ENCODE data around the gene NFATC1. TPM values are rescaled to one million over a fixed set of nuclear protein-coding genes. Genes with fewer than 3 reads are reported as not detected.

NFATC1 gene
- polyA plus RNA-seq, 2 of the 4 experiments (the other 2 are of a cell fraction) = 0.52 to 1.7 TPM

DNA sequence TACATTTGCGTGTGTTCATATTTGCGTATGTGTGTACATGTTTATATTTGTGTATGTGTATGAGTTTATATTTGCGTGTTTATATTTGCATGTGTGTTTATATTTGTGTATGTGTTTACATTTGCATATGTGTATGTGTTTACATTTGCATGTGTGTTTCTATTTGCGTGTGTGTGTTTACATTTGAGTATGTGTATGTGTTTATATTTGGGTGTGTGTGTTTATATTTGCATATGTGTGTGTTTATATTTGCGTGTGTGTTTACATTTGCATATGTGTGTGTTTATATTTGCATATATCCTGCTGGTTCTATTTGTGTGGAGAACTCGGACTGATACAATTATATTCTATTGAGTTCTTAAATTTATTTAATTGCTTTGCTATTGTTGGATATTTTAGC is 168.7 kb downstream of the NFATC1 start:
- no peak overlapping the region for H3K4me2 ChIP-seq
- DNase-seq (ENCODE audit: low read depth in 1 of 2, low spot score in 1 of 2) (no peak), FAIRE-seq (no peak), ATAC-seq (no peak)
- no peak overlapping the region for H3K4me3 ChIP-seq
- 62% methylated on average over 6 of the region's 6 CpGs for WGBS (ENCODE audit: missing lambda C conversion rate)
- POLR2A ChIA-PET = no interaction called here
- H3K4me1 ChIP-seq = no peaks in the 10 kb centered on the region
- TF ChIP-seq RAD21 (conservative IDR thresholded peaks at IDR 0.05 in 1 of 2, IDR thresholded peaks at IDR 0.05 in 1 of 2) (no peak), KDM1A (IDR thresholded peaks at IDR 0.05; ENCODE audit: low read depth) (no peak), FOSB (CRISPR knock-in tag; IDR thresholded peaks at IDR 0.05) (no peak), MAFK (IDR thresholded peaks at IDR 0.05; ENCODE audit: partially characterized antibody) (no peak), CBX2 (IDR thresholded peaks at IDR 0.05; ENCODE audit: borderline replicate concordance, low read depth) (no peak), EP300 (IDR thresholded peaks at IDR 0.05) (no peak), USF2 (IDR thresholded peaks at IDR 0.05) (no peak), MAX (IDR thresholded peaks at IDR 0.05) (no peak), RNF2 (IDR thresholded peaks at IDR 0.05; ENCODE audit: borderline replicate concordance, low read depth) (no peak), ZSCAN20 (CRISPR knock-in tag; IDR thresholded peaks at IDR 0.05) (no peak), CHD2 (IDR thresholded peaks at IDR 0.05; ENCODE audit: low read length, partially characterized antibody) (no peak), HOXB13 (CRISPR knock-in tag; IDR thresholded peaks at IDR 0.05; ENCODE audit: low read depth) (no peak), CHD4 (IDR thresholded peaks at IDR 0.05; ENCODE audit: borderline replicate concordance) (no peak), JUN (IDR thresholded peaks at IDR 0.05) (no peak), PBX3 (IDR thresholded peaks at IDR 0.05) (no peak), ZFP36 (IDR thresholded peaks at IDR 0.05; ENCODE audit: borderline replicate concordance, partially characterized antibody) (no peak), PHF8 (IDR thresholded peaks at IDR 0.05; ENCODE audit: borderline replicate concordance, low read depth) (no peak), CBX8 (IDR thresholded peaks at IDR 0.05) (no peak), MAZ (IDR thresholded peaks at IDR 0.05; ENCODE audit: borderline replicate concordance, low read depth, low read length) (no peak), ZNF302 (CRISPR knock-in tag; IDR thresholded peaks at IDR 0.05) (no peak)
- CTCF ChIA-PET = no interaction called here
- H3K9me3 ChIP-seq = no peaks in the 10 kb centered on the region
- H3K27ac ChIP-seq = no peak overlapping the region

GRCh38 chr18:79566771-79567431 is 171.2 kb downstream of the NFATC1 start:
- no peak overlapping the region for H3K4me3 ChIP-seq
- TF ChIP-seq ZC3H11A (IDR thresholded peaks at IDR 0.05) (no peak), KDM1A (IDR thresholded peaks at IDR 0.05; ENCODE audit: low read depth) (no peak), MAFK (IDR thresholded peaks at IDR 0.05; ENCODE audit: partially characterized antibody) (no peak), BHLHE40 (IDR thresholded peaks at IDR 0.05; ENCODE audit: low read depth, low read length) (no peak), CBX2 (IDR thresholded peaks at IDR 0.05; ENCODE audit: borderline replicate concordance, low read depth) (no peak), TP53 (CRISPR knock-in tag; IDR thresholded peaks at IDR 0.05) (no peak), JUNB (IDR thresholded peaks at IDR 0.05) (no peak), MAZ (IDR thresholded peaks at IDR 0.05; ENCODE audit: borderline replicate concordance, low read depth, low read length) (no peak), REST (IDR thresholded peaks at IDR 0.05) (no peak), CHD2 (IDR thresholded peaks at IDR 0.05; ENCODE audit: low read length, partially characterized antibody) (no peak), PBX3 (IDR thresholded peaks at IDR 0.05) (no peak), EHF (CRISPR knock-in tag; IDR thresholded peaks at IDR 0.05) (no peak), NR3C1 (IDR thresholded peaks at IDR 0.05) (no peak), MYC (IDR thresholded peaks at IDR 0.05; ENCODE audit: borderline replicate concordance, low read length) (no peak), RAD21 (conservative IDR thresholded peaks at IDR 0.05 in 1 of 2, IDR thresholded peaks at IDR 0.05 in 1 of 2) (no peak)
- H3K27ac ChIP-seq = no peak overlapping the region
- H3K9me3 ChIP-seq = no peaks in the 10 kb centered on the region
- POLR2A ChIA-PET = no interaction called here
- CTCF ChIA-PET = no interaction called here
- ATAC-seq (no peak), FAIRE-seq (no peak), DNase-seq (ENCODE audit: low read depth in 1 of 2, low spot score in 1 of 2) (no peak)
- H3K4me1 ChIP-seq = no peaks in the 10 kb centered on the region; the same call in 2 of the 3 replicates
- WGBS (ENCODE audit: missing lambda C conversion rate) = 66% methylated on average over 18 of the region's 24 CpGs
- H3K4me2 ChIP-seq = no peak overlapping the region
